B cell (primary cell): ENCODE measurements around the gene POFUT2. TPM values are rescaled to one million over a fixed set of nuclear protein-coding genes. Genes with fewer than 3 reads are reported as not detected.

Experiments
- ATAC-seq: fragments of 200-7000 bp; cut with Tn5 transposase; one replicate; pipeline ENCODE4 v1.10.0; 2021; ENCODE audit warnings: low read depth, mild to moderate bottlenecking, moderate number of reproducible peaks, moderate library complexity
- CTCF ChIA-PET: fragments of 350-600 bp; sonication (Branson Sonifier 250); formaldehyde crosslinking; loops from one replicate; lab custom pipeline; 2021; ENCODE audit warnings: antibody characterized with exemption, inconsistent platforms; lab: Charles Lee
- POLR2A ChIA-PET: fragments of 350-600 bp; sonication (Branson Sonifier 250); formaldehyde crosslinking; loops from one replicate; lab custom pipeline; 2021; ENCODE audit warnings: antibody characterized with exemption; lab: Charles Lee
- DNase-seq: peaks from one replicate; pipeline ENCODE4 v3.0.0; 2013
- H2AFZ ChIP-seq: 2 replicates; pipeline ENCODE4 v1.6.1; 2012; ENCODE audit warnings: mild to moderate bottlenecking, low read depth, low read length; ENCODE audit not compliant: insufficient read depth, poor library complexity, severe bottlenecking
- H3K27ac ChIP-seq, 2 donors: 1 replicate in 1 of 2; 2 replicates in 1 of 2; pipeline ENCODE4 v1.5.1; 2012 to 2013; ENCODE audit warnings: low read length in 2 of 2, mild to moderate bottlenecking in 2 of 2, moderate library complexity in 1 of 2
- H3K27me3 ChIP-seq, 4 experiments: fragments of 200-600 bp in 1 of 4; sonication (generic) in 1 of 4; replicated peaks in 1 of 4; 1 replicate in 2 of 4; 2 replicates in 2 of 4; pipeline versions ENCODE4 v1.6.1 to v1.7.0; 2013 to 2016; ENCODE audit warnings: low read length in 3 of 4, mild to moderate bottlenecking in 2 of 4, mixed read lengths in 1 of 4, moderate library complexity in 1 of 4; ENCODE audit not compliant: insufficient read depth in 4 of 4, control insufficient read depth in 3 of 4; ENCODE audit errors: control extremely low read depth in 1 of 4
- H3K36me3 ChIP-seq, 2 experiments: replicated peaks in 1 of 2; 1 replicate in 1 of 2; 2 replicates in 1 of 2; pipeline versions ENCODE4 v1.6.1 to v1.7.1; 2013; ENCODE audit warnings: low read length in 1 of 2; ENCODE audit not compliant: insufficient read depth in 2 of 2, control insufficient read depth in 1 of 2; ENCODE audit errors: control extremely low read depth in 1 of 2, extremely low read depth in 1 of 2
- H3K4me1 ChIP-seq, 2 donors: fragments of 200-600 bp in 1 of 2; sonication (generic) in 1 of 2; 1 replicate in 1 of 2; 2 replicates in 1 of 2; pipeline versions ENCODE4 v1.5.1 to v1.6.1; 2013 to 2017; ENCODE audit warnings: low read length in 2 of 2; ENCODE audit not compliant: control insufficient read depth in 2 of 2, insufficient read depth in 2 of 2
- H3K4me2 ChIP-seq: replicated peaks from 2 replicates; pipeline ENCODE3; 2012; ENCODE audit warnings: mild to moderate bottlenecking, low read depth, low read length; ENCODE audit not compliant: poor library complexity, severe bottlenecking
- H3K4me3 ChIP-seq, 5 experiments: fragments of 200-600 bp in 1 of 5; sonication (generic) in 1 of 5; 1 replicate in 3 of 5; 2 replicates in 2 of 5; pipeline versions ENCODE4 v1.5.1 to v1.7.0; 2011 to 2016; ENCODE audit warnings: low read length in 4 of 5, mild to moderate bottlenecking in 4 of 5, low read depth in 2 of 5, control low read depth in 1 of 5, moderate library complexity in 1 of 5; ENCODE audit not compliant: insufficient read depth in 1 of 5; ENCODE audit errors: control extremely low read depth in 1 of 5, extremely low read depth in 1 of 5
- H3K79me2 ChIP-seq: fragments of 200-600 bp; sonication (generic); one replicate; pipeline ENCODE4 v1.6.0; 2016; ENCODE audit warnings: low read length; ENCODE audit not compliant: control insufficient read depth, insufficient read depth
- H3K9ac ChIP-seq: fragments of 200-600 bp; sonication (generic); 2 replicates; pipeline ENCODE4 v1.6.1; 2017; ENCODE audit warnings: mild to moderate bottlenecking, low read length, moderate library complexity
- H3K9me3 ChIP-seq, 3 donors: one replicate each; pipeline versions ENCODE4 v1.6.1 to v1.7.1; 2013; ENCODE audit warnings: low read length in 2 of 3; ENCODE audit not compliant: control insufficient read depth in 2 of 3, insufficient read depth in 1 of 3; ENCODE audit errors: control extremely low read depth in 1 of 3
- H4K20me1 ChIP-seq: 2 replicates; pipeline ENCODE4 v1.6.0; 2012; ENCODE audit warnings: mild to moderate bottlenecking, low read length; ENCODE audit not compliant: insufficient read depth, control insufficient read depth, poor library complexity, severe bottlenecking
- H3K27ac Mint-ChIP-seq: one replicate; pipeline ENCODE4 v1.8.0; 2021; ENCODE audit warnings: mixed read lengths
- H3K27me3 Mint-ChIP-seq: one replicate; pipeline ENCODE4 v1.8.0; 2021; ENCODE audit warnings: mixed read lengths
- H3K4me1 Mint-ChIP-seq: one replicate; pipeline ENCODE4 v1.8.0; 2021; ENCODE audit warnings: mixed read lengths
- H3K4me3 Mint-ChIP-seq: one replicate; pipeline ENCODE4 v1.8.0; 2021; ENCODE audit warnings: mixed read lengths
- H3K9me3 Mint-ChIP-seq: one replicate; pipeline ENCODE4 v1.8.0; 2022; ENCODE audit warnings: mixed read lengths; ENCODE audit not compliant: insufficient read depth
- CTCF ChIP-seq: fragments of 200-600 bp; IDR thresholded peaks from one replicate; pipeline ENCODE4 v1.8.0; 2022; ENCODE audit warnings: antibody characterized with exemption, mild to moderate bottlenecking
- EZH2 ChIP-seq: IDR thresholded peaks from 2 replicates; pipeline ENCODE4 v1.6.1; 2012; ENCODE audit warnings: borderline replicate concordance, low read depth, mild to moderate bottlenecking, moderate library complexity, low read length; ENCODE audit not compliant: insufficient read depth, poor library complexity, severe bottlenecking
- WGBS: methylation state at CpG from one replicate; pipeline ENCODE4 v1.1.5; 2013; ENCODE audit warnings: missing lambda C conversion rate; ENCODE audit not compliant: insufficient coverage; 5-methylcytosine and 5-hydroxymethylcytosine counted together
- intact Hi-C: fragments of 100-400 bp; cut with micrococcal nuclease; formaldehyde crosslinking; loops from one replicate; pipeline ENCODE4 v1.10.0; 2022
- polyA plus RNA-seq: library from polyadenylated mRNA; depleted of rRNA; stranded (reverse); fragments of >200 nt; gene quantifications from 2 replicates; pipeline ENCODE4 v1.2.3, GENCODE V29; 2012
- total RNA-seq, 2 donors: library from RNA; stranded (reverse); fragments of 120-200 nt in 1 of 2; gene quantifications; 1 replicate in 1 of 2; 2 replicates in 1 of 2; pipeline versions ENCODE4 v1.2.3 to v1.2.4, GENCODE V29; 2013 to 2022

Gene POFUT2
- total and polyA plus RNA-seq, 2 donors (not counting 1 experiment from before 2014, with no cell fraction given), result 38.3 to 41.8 TPM

GRCh38 chr21:45299026-45299863 lies 11.6 kb upstream of the POFUT2 start:
- intact Hi-C loops, result no loop called here

More at GRCh38 chr21:45299026-45299863, 11.6 kb upstream of the POFUT2 start:
- H3K36me3 ChIP-seq, result no peaks in the 10 kb centered on the region
- no peak overlapping the region for H3K27ac ChIP-seq
- no peaks in the 10 kb centered on the region for H3K9me3 Mint-ChIP-seq
- H3K9ac ChIP-seq, result no peak overlapping the region
- no peak for DNase-seq
- peaks cover 7% of the 10 kb centered on the region for H3K27me3 Mint-ChIP-seq
- CTCF ChIA-PET, result no interaction called here
- H3K9me3 ChIP-seq, result no peaks in the 10 kb centered on the region
- no peak overlapping the region for H3K27ac Mint-ChIP-seq
- H3K27me3 ChIP-seq, result peaks cover 0 to 15% (median 1%) of the 10 kb centered on the region in 4 experiments
- ATAC-seq, result no peak
- no peaks in the 10 kb centered on the region for H3K79me2 ChIP-seq
- H3K4me1 Mint-ChIP-seq, result no peaks in the 10 kb centered on the region
- no peak overlapping the region for H3K4me3 ChIP-seq
- no peaks in the 10 kb centered on the region for H3K4me1 ChIP-seq
- H3K4me2 ChIP-seq, result no peak overlapping the region
- H3K4me3 Mint-ChIP-seq, result no peak overlapping the region
- WGBS, result 93% methylated on average over 19 of the region's 22 CpGs
- TF ChIP-seq CTCF (no peak), EZH2 (no peak)
- POLR2A ChIA-PET, result no interaction called here
- no peak overlapping the region for H2AFZ ChIP-seq
- no peaks in the 10 kb centered on the region for H4K20me1 ChIP-seq
